ENCODE data around the gene PPP1R3G. TPM values are rescaled to one million over a fixed set of nuclear protein-coding genes. Genes with fewer than 3 reads are reported as not detected.

The PPP1R3G gene
- total RNA-seq, 1 donor from 2014 or later: 4.4 TPM

DNA sequence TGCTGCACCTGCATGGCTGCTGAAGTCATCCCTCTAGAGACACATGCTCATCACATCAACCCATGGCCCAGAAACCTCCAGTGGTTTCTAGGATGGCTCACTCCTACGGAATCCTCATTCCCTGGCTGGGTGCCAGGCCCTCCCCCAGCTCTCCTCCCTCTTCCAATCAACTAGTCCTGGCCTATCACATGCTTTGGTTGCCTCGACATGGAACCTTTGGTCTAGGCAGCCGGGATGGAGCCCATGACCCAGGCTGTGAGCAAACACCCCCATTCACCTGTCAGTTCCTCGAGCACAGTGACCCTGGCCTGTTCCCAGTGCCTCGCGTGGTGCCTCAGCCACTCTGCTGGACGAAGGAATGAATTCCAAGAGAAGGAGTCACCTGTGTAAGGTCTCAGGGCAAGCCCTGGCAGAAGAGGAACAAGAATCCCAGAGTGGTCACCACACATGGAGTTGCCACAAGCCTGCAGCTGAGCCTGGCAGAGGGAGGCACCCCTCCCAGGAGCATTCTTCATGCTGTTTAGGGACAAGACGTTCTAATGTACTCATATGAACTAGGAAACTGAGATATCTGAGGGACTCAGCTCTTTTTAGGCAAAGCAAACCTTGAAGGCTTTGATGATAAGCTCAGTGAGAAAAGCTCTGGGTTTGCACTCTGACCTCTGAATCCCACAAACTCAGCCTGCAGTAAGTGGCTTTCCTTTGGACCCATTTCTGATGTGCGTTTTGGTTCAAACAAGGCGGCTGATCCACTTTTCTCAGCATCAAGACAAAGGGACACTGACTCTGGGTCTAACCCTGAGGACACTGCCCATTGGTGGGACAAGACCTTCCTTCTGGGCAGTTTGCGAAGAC lies 40.2 kb downstream of the PPP1R3G start:
- intact Hi-C loops (cut with DNase I): no loop called here
- Histone ChIP-seq H3K27ac (no peak overlapping the region), H3K27me3 (no peaks in the 10 kb centered on the region), H3K4me1 (no peaks in the 10 kb centered on the region), H3K4me3 (no peak overlapping the region), H3K9me3 (no peaks in the 10 kb centered on the region), H3K36me3 (no peaks in the 10 kb centered on the region)
- no peak for TF ChIP-seq CTCF (IDR thresholded peaks at IDR 0.05)
- no peak for TF ChIP-seq POLR2AphosphoS5 (IDR thresholded peaks at IDR 0.05; ENCODE audit: insufficient read depth in 1 of 2, low read depth in 1 of 2)
- TF ChIP-seq POLR2A (IDR thresholded peaks at IDR 0.05): no peak
- no peak for DNase-seq (ENCODE audit: extremely low spot score in 2 of 2)

- Histone ChIP-seq H3K4me3 (no peak overlapping the region), H3K27me3 (no peaks in the 10 kb centered on the region), H3K4me1 (no peaks in the 10 kb centered on the region), H3K36me3 (no peaks in the 10 kb centered on the region), H3K27ac (no peak overlapping the region), H3K9me3 (no peaks in the 10 kb centered on the region)
- no peak for DNase-seq (ENCODE audit: extremely low spot score in 2 of 2)
- intact Hi-C loops (cut with DNase I): no loop called here
- TF ChIP-seq POLR2A (IDR thresholded peaks at IDR 0.05): no peak
- TF ChIP-seq CTCF (IDR thresholded peaks at IDR 0.05): no peak
These were observed 41.1 kb downstream of the PPP1R3G start for GRCh38 chr6:5126214-5126613.

DNA sequence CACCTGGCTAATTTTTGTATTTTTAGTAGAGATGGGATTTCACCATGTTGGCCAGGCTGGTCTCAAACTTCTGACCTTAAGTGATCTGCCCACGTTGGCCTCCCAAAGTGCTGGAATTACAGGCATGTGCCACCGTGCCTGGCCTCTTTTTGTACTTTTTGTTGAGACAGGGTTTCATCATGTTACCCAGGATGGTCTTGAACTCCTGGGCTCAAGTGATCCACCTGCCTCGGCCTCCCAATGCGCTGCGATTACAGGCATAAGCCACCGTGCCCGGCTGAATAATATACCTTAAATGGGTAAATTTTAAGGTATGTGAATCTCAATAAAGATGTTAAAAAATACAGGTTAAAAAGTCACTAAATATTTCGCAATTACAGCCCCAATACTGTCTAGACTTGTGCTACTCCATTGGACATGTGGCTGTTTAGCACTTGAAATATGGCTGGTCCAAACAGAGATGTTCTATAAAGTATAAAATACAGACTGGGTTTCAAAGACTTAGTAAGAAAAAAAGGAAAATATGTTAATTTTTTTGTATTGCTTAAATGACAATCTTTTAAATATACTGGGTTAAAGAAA lies 42.1 kb downstream of the PPP1R3G start:
- no peak overlapping the region for H3K4me3 ChIP-seq
- no peaks in the 10 kb centered on the region for H3K4me1 ChIP-seq
- no peak for DNase-seq (ENCODE audit: extremely low spot score in 2 of 2)
- no peaks in the 10 kb centered on the region for H3K9me3 ChIP-seq
- intact Hi-C loops (cut with DNase I): no loop called here
- H3K27me3 ChIP-seq: no peaks in the 10 kb centered on the region
- H3K36me3 ChIP-seq: no peaks in the 10 kb centered on the region
- TF ChIP-seq CTCF (IDR thresholded peaks at IDR 0.05) (no peak), POLR2AphosphoS5 (IDR thresholded peaks at IDR 0.05; ENCODE audit: insufficient read depth in 1 of 2, low read depth in 1 of 2) (no peak), POLR2A (IDR thresholded peaks at IDR 0.05) (no peak)
- H3K27ac ChIP-seq: no peak overlapping the region

GRCh38 chr6:5128351-5128750 lies 43.2 kb downstream of the PPP1R3G start:
- Histone ChIP-seq H3K27ac (no peak overlapping the region), H3K36me3 (no peaks in the 10 kb centered on the region), H3K9me3 (no peaks in the 10 kb centered on the region), H3K4me1 (no peaks in the 10 kb centered on the region), H3K27me3 (no peaks in the 10 kb centered on the region), H3K4me3 (no peak overlapping the region)
- DNase-seq (ENCODE audit: extremely low spot score in 2 of 2): no peak
- TF ChIP-seq POLR2AphosphoS5 (IDR thresholded peaks at IDR 0.05; ENCODE audit: insufficient read depth in 1 of 2, low read depth in 1 of 2): no peak
- TF ChIP-seq POLR2A (IDR thresholded peaks at IDR 0.05): no peak
- no peak for TF ChIP-seq CTCF (IDR thresholded peaks at IDR 0.05)
- intact Hi-C loops (cut with DNase I): no loop called here

All from vagina (tissue), 2 donors.